ENCODE data around the gene ZSCAN5A. TPM values are rescaled to one million over a fixed set of nuclear protein-coding genes. Genes with fewer than 3 reads are reported as not detected.
"Not testable (repeated sequence)": the region's sequence is repeated elsewhere in the genome, so short reads cannot be mapped to it uniquely, and the experiment has no call there.

Gene ZSCAN5A
- total RNA-seq, 1 experiment from 2014 or later, result 10.4 TPM

DNA sequence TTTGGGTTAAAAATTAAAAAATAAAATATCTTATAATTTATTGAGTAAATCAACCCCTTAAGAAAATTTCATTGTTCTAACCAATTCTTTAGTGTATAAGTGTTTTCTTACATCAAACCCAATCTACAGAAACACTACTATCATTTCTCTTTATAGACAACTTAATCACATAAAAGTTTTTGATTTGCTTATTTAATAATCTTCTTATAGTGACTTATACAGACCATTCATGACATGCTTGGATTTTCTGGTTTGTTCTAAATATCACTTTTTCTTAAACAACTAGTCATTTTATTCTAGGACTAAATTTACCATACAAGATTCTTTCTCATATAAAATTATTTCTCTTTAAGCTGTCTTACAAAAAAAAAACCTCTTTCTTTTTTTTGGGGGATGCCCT lies 27.3 kb upstream of the ZSCAN5A start:
- ChIA-PET CTCF (no interaction called here), POLR2A (no interaction called here)
- ATAC-seq (no peak), DNase-seq (ENCODE audit: low spot score) (no peak)
- H3K27ac Mint-ChIP-seq, result no peak overlapping the region
- peaks cover 58% of the 10 kb centered on the region for H3K36me3 Mint-ChIP-seq
- no peak overlapping the region for H3K4me3 Mint-ChIP-seq
- TF ChIP-seq ZNF121 (CRISPR knock-in tag; IDR thresholded peaks at IDR 0.05) (no peak), ZSCAN18 (CRISPR knock-in tag; IDR thresholded peaks at IDR 0.05) (no peak), ZNF396 (CRISPR knock-in tag; IDR thresholded peaks at IDR 0.05; ENCODE audit: borderline replicate concordance) (no peak)
- TF ChIP-seq, protein P1, sequence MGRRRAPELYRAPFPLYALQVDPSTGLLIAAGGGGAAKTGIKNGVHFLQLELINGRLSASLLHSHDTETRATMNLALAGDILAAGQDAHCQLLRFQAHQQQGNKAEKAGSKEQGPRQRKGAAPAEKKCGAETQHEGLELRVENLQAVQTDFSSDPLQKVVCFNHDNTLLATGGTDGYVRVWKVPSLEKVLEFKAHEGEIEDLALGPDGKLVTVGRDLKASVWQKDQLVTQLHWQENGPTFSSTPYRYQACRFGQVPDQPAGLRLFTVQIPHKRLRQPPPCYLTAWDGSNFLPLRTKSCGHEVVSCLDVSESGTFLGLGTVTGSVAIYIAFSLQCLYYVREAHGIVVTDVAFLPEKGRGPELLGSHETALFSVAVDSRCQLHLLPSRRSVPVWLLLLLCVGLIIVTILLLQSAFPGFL (CRISPR knock-in tag; IDR thresholded peaks at IDR 0.05; ENCODE audit: borderline replicate concordance), result no peak
- H3K4me1 Mint-ChIP-seq, result peaks cover 16% of the 10 kb centered on the region
- H3K27me3 Mint-ChIP-seq (ENCODE audit: low read depth), result peaks cover 16% of the 10 kb centered on the region
- H3K9me3 Mint-ChIP-seq, result peaks cover 64% of the 10 kb centered on the region

DNA sequence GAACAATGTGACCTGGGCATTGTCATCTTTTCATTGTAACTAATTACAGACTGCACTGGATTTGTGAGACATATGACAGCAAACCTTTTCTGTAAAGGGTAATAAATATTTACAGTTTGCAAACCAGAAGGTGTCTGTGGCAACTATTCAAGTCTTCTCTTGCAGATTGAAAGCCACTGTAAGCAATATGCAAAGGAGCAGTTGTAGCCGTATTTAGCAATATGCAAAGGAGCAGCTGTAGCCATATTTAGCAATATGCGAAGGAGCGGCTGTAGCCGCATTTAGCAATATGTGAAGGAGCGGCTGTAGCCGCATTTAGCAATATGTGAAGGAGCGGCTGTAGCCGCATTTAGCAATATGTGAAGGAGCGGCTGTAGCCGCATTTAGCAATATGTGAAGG lies 24.4 kb upstream of the ZSCAN5A start:
- ATAC-seq; H3K4me3 Mint-ChIP-seq; POLR2A ChIA-PET; H3K4me1 Mint-ChIP-seq; DNase-seq (ENCODE audit: low spot score); H3K27ac Mint-ChIP-seq: not testable (repeated sequence)
- H3K27me3 Mint-ChIP-seq (ENCODE audit: low read depth), result peaks cover 24% of the 10 kb centered on the region
- H3K9me3 Mint-ChIP-seq, result peaks cover 74% of the 10 kb centered on the region
- H3K36me3 Mint-ChIP-seq, result peaks cover 56% of the 10 kb centered on the region
- CTCF ChIA-PET, result interaction anchor here (1.7 kb wide), 1 partner anchor 9 kb away, joined by 8 read pairs; no protein-coding TSS in a partner anchor

- H3K4me3 Mint-ChIP-seq; H3K27ac Mint-ChIP-seq; ATAC-seq; POLR2A ChIA-PET; H3K4me1 Mint-ChIP-seq; DNase-seq (ENCODE audit: low spot score): not testable (repeated sequence)
- CTCF ChIA-PET, result interaction anchor here (1.2 kb wide), 1 partner anchor 27 kb away, joined by 3 read pairs; no protein-coding TSS in a partner anchor
- H3K27me3 Mint-ChIP-seq (ENCODE audit: low read depth), result peaks cover 20% of the 10 kb centered on the region
- peaks cover 39% of the 10 kb centered on the region for H3K36me3 Mint-ChIP-seq
- H3K9me3 Mint-ChIP-seq, result peaks cover 68% of the 10 kb centered on the region
Observed at GRCh38 chr19:56337077-56337476, 22.4 kb upstream of the ZSCAN5A start.

DNA sequence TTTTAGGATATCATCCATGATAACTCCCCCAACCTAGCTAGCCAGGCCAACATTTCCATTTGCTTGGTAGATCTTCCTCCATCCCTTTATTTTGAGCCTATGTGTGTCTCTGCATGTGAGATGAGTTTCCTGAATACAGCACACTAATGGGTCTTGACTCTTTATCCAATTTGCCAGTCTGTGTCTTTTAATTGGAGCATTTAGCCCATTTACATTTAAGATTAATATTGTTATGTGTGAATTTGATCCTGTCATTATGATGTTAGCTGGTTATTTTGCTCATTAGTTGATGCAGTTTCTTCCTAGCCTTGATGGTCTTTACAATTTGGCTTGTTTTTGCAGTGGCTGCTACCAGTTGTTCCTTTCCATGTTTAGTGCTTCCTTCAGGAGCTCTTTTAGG lies 20.7 kb upstream of the ZSCAN5A start:
- POLR2A ChIA-PET; ATAC-seq; H3K27ac Mint-ChIP-seq; H3K4me3 Mint-ChIP-seq; DNase-seq (ENCODE audit: low spot score); H3K4me1 Mint-ChIP-seq: not testable (repeated sequence)
- Mint-ChIP-seq H3K9me3 (peaks cover 65% of the 10 kb centered on the region), H3K36me3 (peaks cover 26% of the 10 kb centered on the region), H3K27me3 (ENCODE audit: low read depth) (peaks cover 13% of the 10 kb centered on the region)
- CTCF ChIA-PET, result interaction anchor here (3.0 kb wide), 1 partner anchor 12 kb away, joined by 57 read pairs; no protein-coding TSS in a partner anchor

- H3K36me3 Mint-ChIP-seq, result peaks cover 15% of the 10 kb centered on the region
- ChIA-PET CTCF (interaction anchor here (0.6 to 3.0 kb wide), 39 partner anchors 9 to 676 kb away, joined by 3 to 57 read pairs (median 5); partner anchors contain the start of genes GALP, ZNF444, ZNF583 and ZSCAN5A), POLR2A (interaction anchor here (0.7 kb wide), 1 partner anchor 630 kb away, joined by 3 read pairs; no protein-coding TSS in a partner anchor)
- DNase-seq (ENCODE audit: low spot score) (peak; percentile 37), ATAC-seq (peak; percentile 73)
- no peak overlapping the region for H3K27ac Mint-ChIP-seq
- H3K4me1 Mint-ChIP-seq, result no peaks in the 10 kb centered on the region
- H3K4me3 Mint-ChIP-seq, result no peak overlapping the region
- H3K27me3 Mint-ChIP-seq (ENCODE audit: low read depth), result peaks cover 14% of the 10 kb centered on the region
- TF ChIP-seq, protein P2, sequence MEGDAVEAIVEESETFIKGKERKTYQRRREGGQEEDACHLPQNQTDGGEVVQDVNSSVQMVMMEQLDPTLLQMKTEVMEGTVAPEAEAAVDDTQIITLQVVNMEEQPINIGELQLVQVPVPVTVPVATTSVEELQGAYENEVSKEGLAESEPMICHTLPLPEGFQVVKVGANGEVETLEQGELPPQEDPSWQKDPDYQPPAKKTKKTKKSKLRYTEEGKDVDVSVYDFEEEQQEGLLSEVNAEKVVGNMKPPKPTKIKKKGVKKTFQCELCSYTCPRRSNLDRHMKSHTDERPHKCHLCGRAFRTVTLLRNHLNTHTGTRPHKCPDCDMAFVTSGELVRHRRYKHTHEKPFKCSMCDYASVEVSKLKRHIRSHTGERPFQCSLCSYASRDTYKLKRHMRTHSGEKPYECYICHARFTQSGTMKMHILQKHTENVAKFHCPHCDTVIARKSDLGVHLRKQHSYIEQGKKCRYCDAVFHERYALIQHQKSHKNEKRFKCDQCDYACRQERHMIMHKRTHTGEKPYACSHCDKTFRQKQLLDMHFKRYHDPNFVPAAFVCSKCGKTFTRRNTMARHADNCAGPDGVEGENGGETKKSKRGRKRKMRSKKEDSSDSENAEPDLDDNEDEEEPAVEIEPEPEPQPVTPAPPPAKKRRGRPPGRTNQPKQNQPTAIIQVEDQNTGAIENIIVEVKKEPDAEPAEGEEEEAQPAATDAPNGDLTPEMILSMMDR (IDR thresholded peaks at IDR 0.05), result peak; percentile 41; the same call in 1 of the 2 replicates
- TF ChIP-seq NFE2L1 (CRISPR knock-in tag; IDR thresholded peaks at IDR 0.05), result no peak
- TF ChIP-seq CREM (CRISPR knock-in tag; IDR thresholded peaks at IDR 0.05), result no peak
- no peak for TF ChIP-seq RELA (CRISPR knock-in tag; IDR thresholded peaks at IDR 0.05; ENCODE audit: borderline replicate concordance)
- no peak for TF ChIP-seq MXD4 (CRISPR knock-in tag; IDR thresholded peaks at IDR 0.05; ENCODE audit: borderline replicate concordance)
- TF ChIP-seq, protein P1 (CRISPR knock-in tag; IDR thresholded peaks at IDR 0.05; ENCODE audit: borderline replicate concordance), result no peak
- TF ChIP-seq IRF2 (CRISPR knock-in tag; IDR thresholded peaks at IDR 0.05; ENCODE audit: borderline replicate concordance, low read depth), result no peak
- no peak for TF ChIP-seq ATF2 (CRISPR knock-in tag; IDR thresholded peaks at IDR 0.05; ENCODE audit: borderline replicate concordance, low read depth)
- peaks cover 59% of the 10 kb centered on the region for H3K9me3 Mint-ChIP-seq
Observed at GRCh38 chr19:56333506-56333905, 18.9 kb upstream of the ZSCAN5A start.

Measured in WTC11 (cell line).